ENCODE data around the gene PTPN23. TPM values are rescaled to one million over a fixed set of nuclear protein-coding genes. Genes with fewer than 3 reads are reported as not detected.
"Not testable (repeated sequence)": the region's sequence is repeated elsewhere in the genome, so short reads cannot be mapped to it uniquely, and the experiment has no call there.

The PTPN23 gene
- total RNA-seq, 1 experiment from 2014 or later, result 6.8 TPM

- Histone ChIP-seq H3K4me1 (replicated peaks) (no peaks in the 10 kb centered on the region), H3K36me3 (no peaks in the 10 kb centered on the region), H3K9me3 (replicated peaks) (peaks cover 7% of the 10 kb centered on the region; the same call in 1 of the 2 replicates), H3K27me3 (replicated peaks) (no peaks in the 10 kb centered on the region), H3K4me3 (no peak overlapping the region), H3K27ac (no peak overlapping the region)
- no peak for DNase-seq (ENCODE audit: low read depth in 1 of 2, low spot score in 2 of 2)
These were observed 24.6 kb upstream of the PTPN23 start for GRCh38 chr3:47356201-47356600.

- no peak for DNase-seq (ENCODE audit: low read depth in 1 of 2, low spot score in 2 of 2)
- no peaks in the 10 kb centered on the region for H3K27me3 ChIP-seq (replicated peaks)
- no peak overlapping the region for H3K27ac ChIP-seq
- H3K4me1 ChIP-seq (replicated peaks), result no peaks in the 10 kb centered on the region
- H3K36me3 ChIP-seq, result no peaks in the 10 kb centered on the region
- peaks cover 7% of the 10 kb centered on the region; the same call in 1 of the 2 replicates for H3K9me3 ChIP-seq (replicated peaks)
- no peak overlapping the region for H3K4me3 ChIP-seq
These were observed 21.5 kb upstream of the PTPN23 start for GRCh38 chr3:47359323-47359722.

GRCh38 chr3:47360110-47360517 is 20.7 kb upstream of the PTPN23 start:
- not testable (repeated sequence) for DNase-seq (ENCODE audit: low read depth in 1 of 2, low spot score in 2 of 2); H3K27me3 ChIP-seq (replicated peaks); H3K9me3 ChIP-seq (replicated peaks); H3K27ac ChIP-seq; H3K4me1 ChIP-seq (replicated peaks); H3K4me3 ChIP-seq; H3K36me3 ChIP-seq

- H3K9me3 ChIP-seq (replicated peaks), result peaks cover 5% of the 10 kb centered on the region; the same call in 1 of the 2 replicates
- no peak for DNase-seq (ENCODE audit: low read depth in 1 of 2, low spot score in 2 of 2)
These were observed 18.1 kb upstream of the PTPN23 start for GRCh38 chr3:47362701-47363100.

GRCh38 chr3:47365213-47366153 is 15.3 kb upstream of the PTPN23 start:
- Histone ChIP-seq H3K36me3 (no peaks in the 10 kb centered on the region), H3K27ac (no peak overlapping the region), H3K4me1 (replicated peaks) (no peaks in the 10 kb centered on the region), H3K4me3 (no peak overlapping the region), H3K9me3 (replicated peaks) (0 out of 2 replicates have a peak, but pooled peaks cover under 1% of the 10 kb centered on the region), H3K27me3 (replicated peaks) (no peaks in the 10 kb centered on the region)
- no peak for DNase-seq (ENCODE audit: low read depth in 1 of 2, low spot score in 2 of 2)

More at GRCh38 chr3:47362701-47363100, 18.1 kb upstream of the PTPN23 start:
- Histone ChIP-seq H3K27me3 (replicated peaks) (no peaks in the 10 kb centered on the region), H3K27ac (no peak overlapping the region), H3K4me1 (replicated peaks) (no peaks in the 10 kb centered on the region), H3K36me3 (no peaks in the 10 kb centered on the region), H3K4me3 (no peak overlapping the region)

GRCh38 chr3:47366833-47367232 is 14.0 kb upstream of the PTPN23 start:
- DNase-seq (ENCODE audit: low read depth in 1 of 2, low spot score in 2 of 2), result no peak
- Histone ChIP-seq H3K4me3 (no peak overlapping the region), H3K27me3 (replicated peaks) (no peaks in the 10 kb centered on the region), H3K27ac (no peak overlapping the region), H3K36me3 (no peaks in the 10 kb centered on the region), H3K9me3 (replicated peaks) (no peaks in the 10 kb centered on the region), H3K4me1 (replicated peaks) (no peaks in the 10 kb centered on the region)

GRCh38 chr3:47367631-47368030 is 13.2 kb upstream of the PTPN23 start:
- H3K27me3 ChIP-seq (replicated peaks), result no peaks in the 10 kb centered on the region
- no peak overlapping the region for H3K4me3 ChIP-seq
- H3K36me3 ChIP-seq, result no peaks in the 10 kb centered on the region
- no peak overlapping the region for H3K27ac ChIP-seq
- H3K9me3 ChIP-seq (replicated peaks), result no peaks in the 10 kb centered on the region
- no peaks in the 10 kb centered on the region for H3K4me1 ChIP-seq (replicated peaks)
- DNase-seq (ENCODE audit: low read depth in 1 of 2, low spot score in 2 of 2), result no peak

- H3K4me1 ChIP-seq (replicated peaks), result not testable (repeated sequence)
These were observed 10.8 kb upstream of the PTPN23 start for GRCh38 chr3:47370020-47370419.

GRCh38 chr3:47370887-47371697 is 9.7 kb upstream of the PTPN23 start:
- Histone ChIP-seq H3K27ac (no peak overlapping the region), H3K36me3 (no peaks in the 10 kb centered on the region), H3K27me3 (replicated peaks) (no peaks in the 10 kb centered on the region; the same call in 1 of the 2 replicates), H3K4me1 (replicated peaks) (no peaks in the 10 kb centered on the region), H3K4me3 (no peak overlapping the region), H3K9me3 (replicated peaks) (no peaks in the 10 kb centered on the region)
- DNase-seq (ENCODE audit: low read depth in 1 of 2, low spot score in 2 of 2), result no peak

More at GRCh38 chr3:47370020-47370419, 10.8 kb upstream of the PTPN23 start:
- not testable (repeated sequence) for H3K27ac ChIP-seq; H3K36me3 ChIP-seq; H3K9me3 ChIP-seq (replicated peaks); H3K27me3 ChIP-seq (replicated peaks); DNase-seq (ENCODE audit: low read depth in 1 of 2, low spot score in 2 of 2); H3K4me3 ChIP-seq

- no peak for DNase-seq (ENCODE audit: low read depth in 1 of 2, low spot score in 2 of 2)
- no peaks in the 10 kb centered on the region; the same call in 1 of the 2 replicates for H3K27me3 ChIP-seq (replicated peaks)
- no peaks in the 10 kb centered on the region for H3K36me3 ChIP-seq
- H3K9me3 ChIP-seq (replicated peaks), result no peaks in the 10 kb centered on the region
- no peak overlapping the region for H3K4me3 ChIP-seq
- no peak overlapping the region for H3K27ac ChIP-seq
- peaks cover 2% of the 10 kb centered on the region for H3K4me1 ChIP-seq (replicated peaks)
These were observed 6.2 kb upstream of the PTPN23 start for GRCh38 chr3:47374587-47374986.

- Histone ChIP-seq H3K27me3 (replicated peaks) (no peaks in the 10 kb centered on the region; the same call in 1 of the 2 replicates), H3K9me3 (replicated peaks) (no peaks in the 10 kb centered on the region), H3K27ac (no peak overlapping the region), H3K36me3 (peaks cover 4% of the 10 kb centered on the region), H3K4me1 (replicated peaks) (peaks cover 6% of the 10 kb centered on the region), H3K4me3 (no peak overlapping the region)
- DNase-seq (ENCODE audit: low read depth in 1 of 2, low spot score in 2 of 2), result no peak
These were observed 4.4 kb upstream of the PTPN23 start for GRCh38 chr3:47376393-47376792.

- Histone ChIP-seq H3K9me3 (replicated peaks) (no peaks in the 10 kb centered on the region), H3K36me3 (peaks cover 4% of the 10 kb centered on the region), H3K4me3 (no peak overlapping the region), H3K27me3 (replicated peaks) (no peaks in the 10 kb centered on the region; the same call in 1 of the 2 replicates), H3K4me1 (replicated peaks) (peaks cover 12% of the 10 kb centered on the region), H3K27ac (no peak overlapping the region)
- no peak for DNase-seq (ENCODE audit: low read depth in 1 of 2, low spot score in 2 of 2)
These were observed 3.6 kb upstream of the PTPN23 start for GRCh38 chr3:47377186-47377585.

GRCh38 chr3:47378869-47379268 is 2.0 kb upstream of the PTPN23 start:
- Histone ChIP-seq H3K36me3 (peaks cover 4% of the 10 kb centered on the region), H3K4me3 (no peak overlapping the region), H3K4me1 (replicated peaks) (peaks cover 12% of the 10 kb centered on the region), H3K27me3 (replicated peaks) (no peaks in the 10 kb centered on the region), H3K9me3 (replicated peaks) (no peaks in the 10 kb centered on the region), H3K27ac (no peak overlapping the region)
- DNase-seq (ENCODE audit: low read depth in 1 of 2, low spot score in 2 of 2), result no peak
